HEK293 (cell line): ENCODE results near the gene SUCO.

Experiments used
- CTCF ChIA-PET: fragments of 350-600 bp; formaldehyde crosslinking; extraction: SDS; loops from one replicate; lab custom pipeline; 2021; ENCODE audit warnings: antibody characterized with exemption; lab: Yijun Ruan, JAX
- POLR2A ChIA-PET: fragments of 300-600 bp; formaldehyde crosslinking; extraction: SDS; loops from one replicate; lab custom pipeline; 2020; ENCODE audit warnings: antibody characterized with exemption, inconsistent platforms; lab: Yijun Ruan, JAX
- H3K27ac ChIP-seq: fragments of 200-500 bp; sonication (Bioruptor generic); 2 replicates; pipeline ENCODE4 v1.5.1; 2014; ENCODE audit warnings: low read depth, low read length, control low read depth, inconsistent platforms; ENCODE audit errors: extremely low read depth
- H3K36me3 ChIP-seq, 2 experiments: fragments of 200-500 bp in 1 of 2; sonication (Bioruptor generic) in 1 of 2; 1 replicate in 1 of 2; 2 replicates in 1 of 2; pipeline ENCODE4 v1.5.1; 2014 to 2017; ENCODE audit warnings: inconsistent platforms in 2 of 2, low read length in 2 of 2; ENCODE audit not compliant: control insufficient read depth in 2 of 2, insufficient read depth in 1 of 2
- H3K4me1 ChIP-seq: fragments of 200-500 bp; sonication (Bioruptor generic); 2 replicates; pipeline ENCODE4 v1.5.1; 2014; ENCODE audit warnings: mild to moderate bottlenecking, low read length, inconsistent platforms; ENCODE audit not compliant: control insufficient read depth, insufficient read depth
- H3K4me3 ChIP-seq: 2 replicates; pipeline ENCODE4 v1.5.1; 2011; ENCODE audit warnings: low read depth, mild to moderate bottlenecking, control low read depth, low read length, moderate library complexity
- H3K9me3 ChIP-seq: fragments of 200-500 bp; sonication (Bioruptor generic); 2 replicates; pipeline ENCODE4 v1.5.1; 2014; ENCODE audit warnings: low read depth, low read length, inconsistent platforms; ENCODE audit not compliant: control insufficient read depth, insufficient read depth
- GLIS1 ChIP-seq: fragments of 450-650 bp; formaldehyde crosslinking; IDR thresholded peaks from 2 replicates; pipeline ENCODE4 v1.5.1; 2016; ENCODE audit warnings: missing biosample characterization, missing genetic modification characterization
- MEIS1 ChIP-seq: sonication (generic); formaldehyde crosslinking; IDR thresholded peaks from 2 replicates; pipeline ENCODE4 v1.8.1; 2022; ENCODE audit warnings: missing genetic modification reagents, mild to moderate bottlenecking, borderline replicate concordance
- MYNN ChIP-seq: fragments of 450-650 bp; formaldehyde crosslinking; IDR thresholded peaks from 2 replicates; pipeline ENCODE4 v1.5.1; 2016; ENCODE audit warnings: missing biosample characterization, missing genetic modification characterization, borderline replicate concordance
- MZF1 ChIP-seq: fragments of 450-650 bp; formaldehyde crosslinking; IDR thresholded peaks from 2 replicates; pipeline ENCODE4 v1.5.1; 2017; ENCODE audit warnings: missing biosample characterization, missing genetic modification characterization, borderline replicate concordance
- SCRT2 ChIP-seq: fragments of 450-650 bp; formaldehyde crosslinking; IDR thresholded peaks from 2 replicates; pipeline ENCODE4 v1.5.1; 2016; ENCODE audit warnings: missing biosample characterization, missing genetic modification characterization
- TCF7L2 ChIP-seq: IDR thresholded peaks from 2 replicates; pipeline ENCODE4 v1.6.1; 2011; ENCODE audit warnings: low read depth, mild to moderate bottlenecking, inconsistent platforms, low read length, moderate library complexity, borderline replicate concordance
- WT1 ChIP-seq: fragments of 450-650 bp; formaldehyde crosslinking; IDR thresholded peaks from 2 replicates; pipeline ENCODE4 v1.5.1; 2016; ENCODE audit warnings: missing biosample characterization, missing genetic modification characterization
- ZBTB7A ChIP-seq: fragments of 450-650 bp; formaldehyde crosslinking; IDR thresholded peaks from 2 replicates; pipeline ENCODE4 v1.5.1; 2016; ENCODE audit warnings: low read depth, missing biosample characterization, missing genetic modification characterization
- ZBTB8A ChIP-seq: fragments of 450-650 bp; formaldehyde crosslinking; IDR thresholded peaks from 2 replicates; pipeline ENCODE4 v1.5.1; 2016; ENCODE audit warnings: missing biosample characterization, missing genetic modification characterization
- ZEB2 ChIP-seq: fragments of 450-650 bp; formaldehyde crosslinking; IDR thresholded peaks from 2 replicates; pipeline ENCODE4 v1.5.1; 2016; ENCODE audit warnings: missing biosample characterization, missing genetic modification characterization
- ZIC2 ChIP-seq: fragments of 450-650 bp; formaldehyde crosslinking; IDR thresholded peaks from 2 replicates; pipeline ENCODE4 v1.5.1; 2016; ENCODE audit warnings: missing biosample characterization, missing genetic modification characterization
- ZNF138 ChIP-seq: fragments of 450-650 bp; formaldehyde crosslinking; IDR thresholded peaks from 2 replicates; pipeline ENCODE4 v1.5.1; 2016; ENCODE audit warnings: missing biosample characterization, missing genetic modification characterization, borderline replicate concordance
- ZNF529 ChIP-seq: fragments of 450-650 bp; formaldehyde crosslinking; IDR thresholded peaks from 2 replicates; pipeline ENCODE4 v1.5.1; 2017; ENCODE audit warnings: missing genetic modification characterization, missing biosample characterization; ENCODE audit not compliant: insufficient replicate concordance
- ZNF561 ChIP-seq: fragments of 450-650 bp; IDR thresholded peaks from 2 replicates; pipeline ENCODE4 v1.5.1; 2018; ENCODE audit warnings: missing biosample characterization, missing genetic modification characterization, borderline replicate concordance
- ZNF626 ChIP-seq: fragments of 450-650 bp; sonication (Bioruptor Pico); formaldehyde crosslinking; IDR thresholded peaks from 2 replicates; pipeline ENCODE4 v1.5.1; 2018; ENCODE audit warnings: missing biosample characterization, missing genetic modification characterization, inconsistent platforms
- ZNF658 ChIP-seq: fragments of 450-650 bp; formaldehyde crosslinking; IDR thresholded peaks from 2 replicates; pipeline ENCODE4; 2016; ENCODE audit warnings: missing biosample characterization, missing genetic modification characterization
- ZNF660 ChIP-seq: fragments of 450-650 bp; IDR thresholded peaks from 2 replicates; pipeline ENCODE4 v1.5.1; 2018; ENCODE audit warnings: missing biosample characterization, mild to moderate bottlenecking, missing genetic modification characterization
- ZNF776 ChIP-seq: fragments of 450-650 bp; formaldehyde crosslinking; IDR thresholded peaks from 2 replicates; pipeline ENCODE4 v1.5.0; 2017; ENCODE audit warnings: missing biosample characterization, missing genetic modification characterization, borderline replicate concordance
- ZNF792 ChIP-seq: fragments of 450-650 bp; formaldehyde crosslinking; IDR thresholded peaks from 2 replicates; pipeline ENCODE4 v1.5.1; 2016; ENCODE audit warnings: missing biosample characterization, missing genetic modification characterization
- TF ChIP-seq, protein P1 (sequence below): fragments of 450-650 bp; formaldehyde crosslinking; IDR thresholded peaks from 2 replicates; pipeline ENCODE4 v1.5.1; 2016; ENCODE audit warnings: missing biosample characterization, missing genetic modification characterization
- TF ChIP-seq, protein P2 (sequence below): fragments of 450-650 bp; formaldehyde crosslinking; IDR thresholded peaks from 2 replicates; pipeline ENCODE4 v1.5.1; 2017; ENCODE audit warnings: missing biosample characterization, missing genetic modification characterization

SUCO gene

DNA sequence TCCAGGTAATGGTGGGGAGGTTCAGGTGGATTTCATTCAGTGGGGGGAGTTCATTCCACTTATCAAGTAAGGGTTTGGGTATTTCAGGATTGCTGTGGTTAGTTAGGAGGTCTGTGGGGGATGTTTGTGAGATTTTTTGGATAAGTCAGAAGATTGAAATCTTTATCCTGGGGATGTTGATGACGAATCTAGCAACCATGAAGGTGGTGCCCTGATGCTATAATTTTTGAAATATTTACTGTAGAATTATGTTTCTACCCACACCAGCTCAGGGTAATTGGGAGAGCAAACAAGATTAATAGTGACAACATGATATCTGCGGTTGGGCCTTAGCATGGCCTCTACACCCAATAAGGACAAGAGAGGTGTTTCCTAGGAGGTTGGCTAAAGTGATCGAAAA is 28.3 kb downstream of the SUCO start (continued):
- TF ChIP-seq ZNF626 (tag by site-specific recombination) (no peak), ZNF792 (tag by site-specific recombination) (no peak), ZNF529 (tag by site-specific recombination) (no peak), ZBTB8A (tag by site-specific recombination) (no peak), ZNF561 (tag by site-specific recombination) (no peak), MYNN (tag by site-specific recombination) (no peak), ZBTB7A (tag by site-specific recombination) (no peak), ZNF776 (tag by site-specific recombination) (no peak), ZNF658 (tag by site-specific recombination) (no peak), TCF7L2 (no peak), ZNF138 (no peak), GLIS1 (tag by site-specific recombination) (no peak)
- TF ChIP-seq, protein P1, sequence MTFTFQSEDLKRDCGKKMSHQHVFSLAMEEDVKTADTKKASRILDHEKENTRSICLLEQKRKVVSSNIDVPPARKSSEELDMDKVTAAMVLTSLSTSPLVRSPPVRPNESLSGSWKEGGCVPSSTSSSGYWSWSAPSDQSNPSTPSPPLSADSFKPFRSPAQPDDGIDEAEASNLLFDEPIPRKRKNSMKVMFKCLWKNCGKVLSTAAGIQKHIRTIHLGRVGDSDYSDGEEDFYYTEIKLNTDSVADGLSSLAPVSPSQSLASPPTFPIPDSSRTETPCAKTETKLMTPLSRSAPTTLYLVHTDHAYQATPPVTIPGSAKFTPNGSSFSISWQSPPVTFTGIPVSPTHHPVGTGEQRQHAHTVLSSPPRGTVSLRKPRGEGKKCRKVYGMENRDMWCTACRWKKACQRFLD, result no peak

DNA sequence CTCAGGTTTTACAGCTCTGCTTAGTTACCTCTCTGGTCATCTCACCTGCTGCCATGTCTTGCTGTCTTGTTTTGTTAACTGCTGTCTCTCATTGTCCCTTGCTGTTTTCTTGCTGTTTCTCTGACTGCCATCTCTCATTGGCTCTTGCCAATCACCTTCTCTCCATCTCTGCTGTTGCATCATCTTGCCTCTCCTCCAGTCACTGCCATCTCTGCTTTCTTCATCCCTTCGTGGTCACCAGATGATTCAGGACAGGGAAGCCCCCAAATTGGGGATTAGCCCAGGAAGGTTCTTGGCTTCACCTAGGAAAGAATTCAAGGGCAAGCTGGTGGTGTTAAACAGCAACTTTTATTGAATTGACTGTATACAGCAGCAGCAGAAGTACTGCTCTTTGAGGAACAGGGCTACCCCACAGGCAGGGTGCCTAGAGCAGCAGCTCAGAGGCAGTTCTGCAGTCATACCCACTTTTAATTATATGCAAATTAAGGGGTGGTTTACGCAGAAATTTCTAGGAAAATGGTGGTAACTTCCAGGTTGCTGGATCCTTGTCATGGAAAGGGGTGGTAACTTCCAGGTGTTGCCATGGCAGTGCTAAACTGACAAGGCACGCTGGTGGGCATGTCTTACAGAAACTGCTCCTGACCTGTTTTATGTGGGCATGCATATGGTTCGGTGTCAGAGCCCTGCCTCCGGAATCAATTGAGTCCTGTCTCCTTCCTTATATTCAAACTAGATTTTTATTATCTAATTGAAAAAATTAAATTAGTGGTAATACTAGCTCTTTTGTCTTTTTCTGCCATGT is 33.4 kb downstream of the SUCO start:
- CTCF ChIA-PET, result interaction anchor here (0.7 kb wide), 1 partner anchor 650 kb away, joined by 4 read pairs; no protein-coding TSS in a partner anchor
- Histone ChIP-seq H3K4me1 (no peaks in the 10 kb centered on the region), H3K4me3 (no peak overlapping the region), H3K9me3 (no peaks in the 10 kb centered on the region), H3K27ac (no peak overlapping the region), H3K36me3 (peaks cover 14 to 37% of the 10 kb centered on the region in 2 experiments)
- TF ChIP-seq MZF1 (tag by site-specific recombination) (0 out of 2 replicates have a peak, but pooled peaks have one; percentile 13), ZIC2 (tag by site-specific recombination) (no peak)
- POLR2A ChIA-PET, result no interaction called here

DNA sequence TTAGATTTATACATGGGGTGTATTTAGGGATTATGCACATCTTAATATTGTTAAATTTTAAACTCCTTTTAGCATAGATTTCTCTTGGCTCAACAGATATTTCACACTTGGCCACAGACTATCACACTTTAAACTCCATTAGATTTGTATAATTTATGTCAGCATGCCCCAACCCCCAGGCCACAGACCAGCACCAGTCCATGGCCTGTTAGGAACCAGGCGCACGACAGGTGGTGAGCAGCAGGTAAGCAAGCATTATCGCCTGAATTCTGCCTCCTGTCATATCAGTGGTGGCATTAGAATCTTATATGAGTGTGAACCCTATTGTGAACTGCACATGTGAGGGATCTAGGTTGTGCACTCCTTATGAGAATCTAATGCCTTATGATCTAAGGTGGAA is 34.8 kb downstream of the SUCO start:
- Histone ChIP-seq H3K4me3 (no peak overlapping the region), H3K36me3 (peaks cover 14 to 31% of the 10 kb centered on the region in 2 experiments), H3K27ac (no peak overlapping the region), H3K9me3 (no peaks in the 10 kb centered on the region), H3K4me1 (no peaks in the 10 kb centered on the region)
- ChIA-PET POLR2A (no interaction called here), CTCF (no interaction called here)
- TF ChIP-seq SCRT2 (peak; percentile 39; the same call in 1 of the 2 replicates), ZNF660 (tag by site-specific recombination) (no peak)

DNA sequence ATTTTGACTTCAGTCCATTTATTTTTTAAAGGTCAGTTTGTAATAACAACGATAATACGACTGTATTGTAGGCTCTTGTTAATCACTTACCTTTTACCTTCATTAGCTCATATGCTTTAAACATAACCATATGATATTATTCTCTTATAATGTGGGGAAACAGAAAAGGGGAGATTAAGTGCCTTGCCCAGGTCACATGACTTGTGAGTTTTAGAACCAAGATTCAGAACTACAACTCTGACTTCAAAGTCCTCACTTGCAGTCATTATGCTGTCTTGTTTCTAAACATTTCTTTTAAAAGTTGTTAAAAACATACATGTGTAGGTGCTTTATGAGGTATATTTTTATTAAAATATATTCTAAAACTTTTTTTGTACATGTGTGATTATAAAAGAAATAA is 41.1 kb downstream of the SUCO start:
- Histone ChIP-seq H3K27ac (no peak overlapping the region), H3K4me1 (no peaks in the 10 kb centered on the region), H3K9me3 (no peaks in the 10 kb centered on the region), H3K36me3 (peaks cover 13 to 16% of the 10 kb centered on the region in 2 experiments), H3K4me3 (no peak overlapping the region)
- CTCF ChIA-PET, result interaction anchor here (0.7 kb wide), 1 partner anchor 146 kb away, joined by 5 read pairs; no protein-coding TSS in a partner anchor
- POLR2A ChIA-PET, result no interaction called here
- TF ChIP-seq ZEB2, result no peak
- TF ChIP-seq, protein P1, result no peak
- TF ChIP-seq, protein P2, sequence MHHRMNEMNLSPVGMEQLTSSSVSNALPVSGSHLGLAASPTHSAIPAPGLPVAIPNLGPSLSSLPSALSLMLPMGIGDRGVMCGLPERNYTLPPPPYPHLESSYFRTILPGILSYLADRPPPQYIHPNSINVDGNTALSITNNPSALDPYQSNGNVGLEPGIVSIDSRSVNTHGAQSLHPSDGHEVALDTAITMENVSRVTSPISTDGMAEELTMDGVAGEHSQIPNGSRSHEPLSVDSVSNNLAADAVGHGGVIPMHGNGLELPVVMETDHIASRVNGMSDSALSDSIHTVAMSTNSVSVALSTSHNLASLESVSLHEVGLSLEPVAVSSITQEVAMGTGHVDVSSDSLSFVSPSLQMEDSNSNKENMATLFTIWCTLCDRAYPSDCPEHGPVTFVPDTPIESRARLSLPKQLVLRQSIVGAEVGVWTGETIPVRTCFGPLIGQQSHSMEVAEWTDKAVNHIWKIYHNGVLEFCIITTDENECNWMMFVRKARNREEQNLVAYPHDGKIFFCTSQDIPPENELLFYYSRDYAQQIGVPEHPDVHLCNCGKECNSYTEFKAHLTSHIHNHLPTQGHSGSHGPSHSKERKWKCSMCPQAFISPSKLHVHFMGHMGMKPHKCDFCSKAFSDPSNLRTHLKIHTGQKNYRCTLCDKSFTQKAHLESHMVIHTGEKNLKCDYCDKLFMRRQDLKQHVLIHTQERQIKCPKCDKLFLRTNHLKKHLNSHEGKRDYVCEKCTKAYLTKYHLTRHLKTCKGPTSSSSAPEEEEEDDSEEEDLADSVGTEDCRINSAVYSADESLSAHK (tag by site-specific recombination), result no peak
- TF ChIP-seq MEIS1, result no peak
- no peak for TF ChIP-seq WT1 (tag by site-specific recombination)
